KMS-11 (cell line): ENCODE results near the gene DENND5B.

Source experiments
- H2AFZ ChIP-seq: fragments of 200-600 bp; sonication (generic); 2 replicates; pipeline ENCODE4 v1.6.1; 2016; ENCODE audit warnings: antibody characterized with exemption, mixed run types, low read depth
- H3K27ac ChIP-seq: fragments of 200-600 bp; sonication (generic); 2 replicates; pipeline ENCODE4 v1.6.1; 2016; ENCODE audit warnings: mild to moderate bottlenecking, mixed run types
- H3K27me3 ChIP-seq: fragments of 200-600 bp; sonication (generic); 2 replicates; pipeline ENCODE4 v1.6.1; 2017; ENCODE audit warnings: mild to moderate bottlenecking, low read depth, mixed run types, moderate library complexity; ENCODE audit not compliant: insufficient read depth
- H3K36me3 ChIP-seq: fragments of 200-600 bp; sonication (generic); 2 replicates; pipeline ENCODE4 v1.6.1; 2017; ENCODE audit warnings: mild to moderate bottlenecking, mixed run types; ENCODE audit not compliant: insufficient read depth
- H3K4me1 ChIP-seq: fragments of 200-600 bp; sonication (generic); 2 replicates; pipeline ENCODE4 v1.6.1; 2016; ENCODE audit warnings: mild to moderate bottlenecking, low read depth, mixed run types; ENCODE audit not compliant: poor library complexity, severe bottlenecking
- H3K4me2 ChIP-seq: fragments of 200-600 bp; sonication (generic); 2 replicates; pipeline ENCODE4 v1.7.0; 2016; ENCODE audit warnings: mild to moderate bottlenecking, mixed run types
- H3K4me3 ChIP-seq: fragments of 200-600 bp; sonication (generic); IDR thresholded peaks from 2 replicates; pipeline ENCODE4 v1.6.1; 2017; ENCODE audit warnings: low read depth, low read length, mixed read lengths; ENCODE audit not compliant: insufficient read depth
- H3K79me2 ChIP-seq: fragments of 200-600 bp; sonication (generic); 2 replicates; pipeline ENCODE4 v1.6.1; 2016; ENCODE audit warnings: low read depth, mixed run types; ENCODE audit not compliant: insufficient read depth
- H3K9ac ChIP-seq: fragments of 200-600 bp; sonication (generic); 2 replicates; pipeline ENCODE4 v1.6.1; 2016; ENCODE audit warnings: mild to moderate bottlenecking, mixed run types
- H4K20me1 ChIP-seq: fragments of 200-600 bp; sonication (generic); 2 replicates; pipeline ENCODE4 v1.6.1; 2016; ENCODE audit warnings: mild to moderate bottlenecking, mixed run types; ENCODE audit not compliant: insufficient read depth
- TF ChIP-seq, protein P1 (sequence below): fragments of 200-600 bp; sonication (generic); conservative IDR thresholded peaks from 2 replicates; pipeline ENCODE4 v1.6.1; 2017; ENCODE audit warnings: low read depth, mild to moderate bottlenecking, antibody characterized with exemption, low read length, moderate library complexity, mixed read lengths

The DENND5B gene

DNA sequence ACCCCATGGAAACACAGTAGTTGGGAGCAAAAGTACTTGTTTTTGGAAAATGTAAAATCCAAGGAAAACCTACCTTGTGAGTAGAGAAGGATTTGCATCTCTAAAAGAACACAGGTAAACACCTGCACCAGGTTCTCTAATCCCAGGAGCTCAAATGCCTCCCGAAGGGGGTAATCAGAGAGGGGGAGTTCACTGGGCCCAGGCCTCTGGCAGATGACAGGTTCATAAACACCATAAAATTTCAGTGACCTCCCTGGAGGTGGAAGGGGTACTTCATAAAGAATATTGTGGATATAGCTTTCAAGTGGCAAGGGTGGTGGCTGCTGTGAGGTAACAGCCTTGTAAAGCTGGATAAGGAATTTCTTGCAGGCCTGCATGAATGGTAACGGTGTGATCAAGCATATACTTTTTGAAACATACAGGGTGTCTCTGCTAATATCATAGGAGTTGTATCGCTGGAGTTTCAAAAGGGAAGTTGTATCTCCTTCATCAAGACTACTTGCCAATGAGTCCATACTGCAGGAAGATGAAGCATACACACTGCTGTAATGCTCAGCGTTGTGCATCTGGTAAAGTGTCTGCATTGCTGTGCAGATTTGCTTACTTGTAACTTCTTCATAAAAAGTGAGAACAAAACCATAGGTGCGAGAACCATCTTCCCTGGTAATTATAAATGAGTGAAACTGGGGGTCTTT lies 111.3 kb downstream of the DENND5B start:
- Histone ChIP-seq H3K9ac (no peak overlapping the region), H3K4me2 (no peak overlapping the region), H3K36me3 (no peaks in the 10 kb centered on the region), H3K4me3 (no peak overlapping the region), H3K79me2 (no peaks in the 10 kb centered on the region), H2AFZ (no peak overlapping the region), H3K4me1 (peaks cover 12% of the 10 kb centered on the region), H3K27me3 (no peaks in the 10 kb centered on the region), H3K27ac (no peak overlapping the region), H4K20me1 (no peaks in the 10 kb centered on the region)
- TF ChIP-seq, protein P1, sequence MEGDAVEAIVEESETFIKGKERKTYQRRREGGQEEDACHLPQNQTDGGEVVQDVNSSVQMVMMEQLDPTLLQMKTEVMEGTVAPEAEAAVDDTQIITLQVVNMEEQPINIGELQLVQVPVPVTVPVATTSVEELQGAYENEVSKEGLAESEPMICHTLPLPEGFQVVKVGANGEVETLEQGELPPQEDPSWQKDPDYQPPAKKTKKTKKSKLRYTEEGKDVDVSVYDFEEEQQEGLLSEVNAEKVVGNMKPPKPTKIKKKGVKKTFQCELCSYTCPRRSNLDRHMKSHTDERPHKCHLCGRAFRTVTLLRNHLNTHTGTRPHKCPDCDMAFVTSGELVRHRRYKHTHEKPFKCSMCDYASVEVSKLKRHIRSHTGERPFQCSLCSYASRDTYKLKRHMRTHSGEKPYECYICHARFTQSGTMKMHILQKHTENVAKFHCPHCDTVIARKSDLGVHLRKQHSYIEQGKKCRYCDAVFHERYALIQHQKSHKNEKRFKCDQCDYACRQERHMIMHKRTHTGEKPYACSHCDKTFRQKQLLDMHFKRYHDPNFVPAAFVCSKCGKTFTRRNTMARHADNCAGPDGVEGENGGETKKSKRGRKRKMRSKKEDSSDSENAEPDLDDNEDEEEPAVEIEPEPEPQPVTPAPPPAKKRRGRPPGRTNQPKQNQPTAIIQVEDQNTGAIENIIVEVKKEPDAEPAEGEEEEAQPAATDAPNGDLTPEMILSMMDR: no peak

DNA sequence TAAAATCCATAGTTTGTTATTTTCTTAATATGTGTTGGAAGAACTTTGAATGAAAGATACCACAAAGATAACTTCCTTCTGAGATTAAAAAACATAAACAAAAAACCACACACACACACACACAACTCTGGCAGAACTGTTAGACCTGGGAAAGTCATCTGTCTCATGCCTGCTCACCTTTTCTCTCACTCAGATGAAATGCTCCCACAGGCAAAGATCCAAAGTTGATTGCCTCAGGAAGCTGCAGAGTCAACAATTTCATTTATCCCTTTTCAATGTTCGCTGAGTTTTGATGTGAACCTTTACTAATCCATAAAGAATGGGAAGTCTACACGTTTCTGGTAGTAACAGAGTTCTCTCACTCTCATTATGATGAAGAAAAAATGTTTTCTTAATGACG lies 112.0 kb downstream of the DENND5B start:
- Histone ChIP-seq H3K27ac (no peak overlapping the region), H3K36me3 (no peaks in the 10 kb centered on the region), H4K20me1 (no peaks in the 10 kb centered on the region), H3K4me1 (peaks cover 12% of the 10 kb centered on the region), H3K9ac (no peak overlapping the region), H3K4me3 (no peak overlapping the region), H2AFZ (no peak overlapping the region), H3K27me3 (no peaks in the 10 kb centered on the region), H3K79me2 (no peaks in the 10 kb centered on the region), H3K4me2 (no peak overlapping the region)
- TF ChIP-seq, protein P1: no peak

DNA sequence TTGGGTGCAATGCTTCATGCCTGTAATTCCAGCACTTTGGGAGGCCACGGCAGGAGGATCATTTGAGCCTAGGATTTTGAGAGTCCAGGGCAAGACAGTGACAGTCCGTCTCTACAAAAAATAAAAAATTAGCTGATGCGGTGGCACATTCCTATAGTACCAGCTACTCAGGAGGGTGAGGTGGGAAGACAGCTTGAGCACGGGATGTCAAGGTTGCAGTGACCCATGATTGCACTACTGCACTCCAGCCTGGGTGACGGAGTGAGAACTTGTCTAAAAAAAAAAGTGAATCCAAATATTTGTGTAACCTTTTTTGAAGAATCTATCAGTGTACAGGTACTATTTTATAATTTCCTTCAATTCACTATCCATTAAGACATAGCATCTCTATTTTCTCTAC lies 112.5 kb downstream of the DENND5B start:
- no peaks in the 10 kb centered on the region for H3K36me3 ChIP-seq
- H2AFZ ChIP-seq: no peak overlapping the region
- H3K4me1 ChIP-seq: peaks cover 12% of the 10 kb centered on the region
- H4K20me1 ChIP-seq: no peaks in the 10 kb centered on the region
- H3K79me2 ChIP-seq: no peaks in the 10 kb centered on the region
- TF ChIP-seq, protein P1: no peak
- H3K4me3 ChIP-seq: no peak overlapping the region
- no peak overlapping the region for H3K27ac ChIP-seq
- H3K9ac ChIP-seq: no peak overlapping the region
- no peaks in the 10 kb centered on the region for H3K27me3 ChIP-seq
- no peak overlapping the region for H3K4me2 ChIP-seq

DNA sequence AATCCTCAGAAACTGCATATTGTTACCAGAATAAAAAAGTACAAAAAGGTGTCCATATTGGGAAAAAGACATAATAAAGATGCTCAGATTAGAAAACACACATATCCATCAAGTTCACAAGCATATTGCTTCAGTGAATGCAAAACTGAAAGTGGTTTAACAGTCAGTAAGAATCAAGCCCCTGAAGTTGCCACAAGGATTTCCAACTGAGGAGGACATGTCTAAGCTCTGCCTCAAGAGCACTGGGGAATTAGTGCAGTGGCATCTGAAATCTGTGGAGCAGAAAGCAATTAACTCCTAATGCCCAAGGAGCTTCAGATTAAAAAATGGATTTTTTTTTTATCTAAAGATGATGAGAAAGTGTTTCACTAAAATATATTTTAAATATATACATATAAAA lies 113.2 kb downstream of the DENND5B start:
- Histone ChIP-seq H3K79me2 (no peaks in the 10 kb centered on the region), H3K4me1 (peaks cover 12% of the 10 kb centered on the region), H4K20me1 (no peaks in the 10 kb centered on the region), H3K4me2 (no peak overlapping the region), H3K27ac (no peak overlapping the region), H3K9ac (no peak overlapping the region), H3K36me3 (no peaks in the 10 kb centered on the region), H3K27me3 (no peaks in the 10 kb centered on the region), H3K4me3 (no peak overlapping the region), H2AFZ (no peak overlapping the region)
- TF ChIP-seq, protein P1: no peak
